Measurements from ENCODE around the gene FBXO40.

GRCh38 chr3:121659586-121659985 is 66.4 kb downstream of the FBXO40 start:
- TF ChIP-seq CTCF (IDR thresholded peaks at IDR 0.05) = no peak
- no peak for TF ChIP-seq POLR2AphosphoS5 (IDR thresholded peaks at IDR 0.05; ENCODE audit: insufficient read depth in 1 of 2, low read depth in 1 of 2)
- no peak for TF ChIP-seq POLR2A (IDR thresholded peaks at IDR 0.05)

Data from vagina (tissue), 2 donors.